ENCODE results near the gene NSMCE1. TPM values are rescaled to one million over a fixed set of nuclear protein-coding genes. Genes with fewer than 3 reads are reported as not detected.
"Not testable (repeated sequence)": the region's sequence is repeated elsewhere in the genome, so short reads cannot be mapped to it uniquely, and the experiment has no call there.

The NSMCE1 gene
- polyA plus RNA-seq, 1 donor: 46.8 TPM

DNA sequence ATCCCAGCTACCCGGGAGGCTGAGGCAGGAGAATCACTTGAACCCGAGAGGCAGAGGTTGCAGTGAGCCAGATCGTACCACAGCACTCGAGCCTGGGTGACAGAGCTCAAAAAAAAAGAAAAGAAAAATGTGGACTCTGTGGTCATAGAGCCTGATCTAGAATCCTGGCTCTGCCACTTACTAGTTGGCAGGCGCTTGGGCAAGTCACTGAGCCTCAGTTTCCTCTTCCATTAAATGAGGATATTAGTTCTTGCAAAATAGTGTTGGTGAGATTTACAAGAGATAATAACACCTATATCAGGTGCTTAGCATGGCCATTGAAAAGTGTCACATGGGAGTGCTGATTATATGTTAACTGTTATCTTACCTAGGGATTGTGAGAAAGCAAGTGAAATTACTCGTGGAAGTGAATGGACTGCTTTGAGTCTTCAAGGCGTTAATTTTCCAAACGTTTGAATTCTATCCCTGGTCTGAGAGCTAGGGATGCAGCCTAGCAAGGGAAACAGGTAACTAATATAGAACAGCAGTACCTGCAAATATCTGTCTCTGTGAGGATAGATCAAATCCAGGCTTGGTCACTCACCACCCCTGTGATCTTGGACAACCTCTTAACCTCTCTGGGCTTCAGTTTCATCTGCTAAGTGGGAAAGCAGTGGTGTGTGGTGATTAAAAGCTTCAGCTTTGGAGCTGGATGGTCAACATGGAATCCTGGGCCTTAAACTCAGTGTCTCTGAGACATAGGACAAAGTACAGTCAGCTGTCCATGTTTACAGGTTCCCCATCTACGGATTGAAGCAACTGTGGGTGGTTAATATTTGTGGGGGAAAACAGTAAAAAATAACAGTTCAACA is 953 bp upstream of the NSMCE1 start:
- DNase-seq: no peak

- no peak for DNase-seq
Measured at GRCh38 chr16:27267037-27267677, 1.4 kb downstream of the NSMCE1 start.

- no peak for DNase-seq
Measured at GRCh38 chr16:27265982-27266381, 2.6 kb downstream of the NSMCE1 start.

GRCh38 chr16:27264151-27264550 is 4.4 kb downstream of the NSMCE1 start:
- no peak for DNase-seq

DNA sequence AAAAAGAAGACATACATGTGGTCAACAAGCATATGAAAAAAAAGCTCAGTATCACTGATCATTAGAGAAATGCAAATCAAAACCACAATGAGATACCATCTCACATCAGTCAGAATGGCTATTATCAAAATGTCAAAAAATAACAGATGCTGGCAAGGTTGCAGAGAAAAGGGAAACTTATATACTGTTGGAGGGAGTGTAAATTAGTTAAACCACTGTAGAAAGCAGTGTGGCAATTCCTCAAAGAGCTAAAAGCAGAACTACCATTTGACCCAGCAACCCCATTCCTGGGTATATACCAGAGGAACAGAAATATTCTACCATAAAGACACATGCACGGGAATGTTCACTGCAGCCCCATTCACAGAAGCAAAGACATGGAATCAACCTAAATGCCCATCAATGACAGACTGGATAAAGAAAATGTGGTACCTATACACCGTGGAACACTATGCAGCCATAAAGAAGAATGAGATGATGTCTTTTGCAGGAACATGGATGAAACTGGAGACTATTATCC is 5.6 kb downstream of the NSMCE1 start:
- not testable (repeated sequence) for DNase-seq

GRCh38 chr16:27259710-27260109 is 8.9 kb downstream of the NSMCE1 start:
- no peak for DNase-seq

- no peak for DNase-seq
Measured at GRCh38 chr16:27258241-27258734, 10.3 kb downstream of the NSMCE1 start.

- no peak for DNase-seq
Measured at GRCh38 chr16:27257271-27257670, 11.3 kb downstream of the NSMCE1 start.

DNA sequence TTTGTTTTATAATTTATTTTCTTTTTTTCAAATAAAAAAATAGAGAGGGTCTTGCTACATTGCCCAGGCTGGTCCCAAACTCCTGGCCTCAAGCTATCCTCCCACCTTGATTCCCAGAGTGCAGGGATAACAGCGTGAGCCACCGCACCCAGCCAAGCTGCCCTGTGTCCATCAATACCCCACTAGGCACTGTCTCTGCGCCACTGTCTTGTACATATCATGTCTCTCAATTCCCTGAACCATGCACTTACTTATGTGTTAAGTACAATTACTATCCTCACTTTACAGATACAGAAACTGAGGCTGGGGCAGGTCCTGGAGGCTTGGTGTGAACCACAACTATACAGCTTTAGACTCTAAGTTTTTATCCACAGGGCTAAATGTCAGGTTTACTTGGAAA is 11.7 kb downstream of the NSMCE1 start:
- DNase-seq: no peak

GRCh38 chr16:27254262-27254811 is 14.2 kb downstream of the NSMCE1 start:
- DNase-seq: no peak

DNA sequence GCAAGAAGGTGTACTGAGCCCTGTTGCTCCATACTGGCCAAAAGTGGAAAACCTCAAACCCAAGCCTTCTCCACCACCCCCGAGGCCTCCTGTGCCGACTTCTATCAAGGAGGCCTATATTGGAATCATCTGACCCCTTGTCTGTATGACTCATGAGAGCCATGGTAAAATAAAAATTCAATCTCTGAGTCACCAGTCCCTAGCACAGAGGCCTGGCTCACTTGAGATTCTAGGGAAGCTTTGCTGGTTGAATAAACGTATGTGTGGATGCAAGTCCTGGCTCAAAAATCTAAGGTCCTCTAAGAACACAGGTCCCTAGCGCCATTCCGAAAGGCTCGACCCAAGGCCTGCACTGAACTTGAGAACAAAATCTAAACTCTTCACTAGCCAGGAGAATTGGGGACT is 15.0 kb downstream of the NSMCE1 start:
- no peak for DNase-seq

DNA sequence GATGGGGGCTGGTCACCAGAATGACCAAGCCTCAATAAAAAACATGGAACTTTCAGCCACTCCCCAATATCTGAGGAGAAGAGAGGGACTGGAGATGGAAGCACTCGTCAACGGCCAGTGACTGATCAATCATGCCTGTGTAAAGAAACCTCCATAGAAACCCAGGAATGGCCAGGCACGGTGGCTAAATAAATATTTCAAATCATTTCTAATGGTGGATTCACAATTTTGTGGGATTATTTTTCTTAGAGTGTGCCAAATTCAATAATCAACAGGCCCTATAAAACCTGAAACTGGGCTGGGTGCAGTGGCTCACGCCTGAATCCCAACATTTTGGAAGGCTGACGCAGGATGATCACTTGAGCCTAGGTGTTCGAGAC is 16.4 kb downstream of the NSMCE1 start:
- no peak for DNase-seq

DNA sequence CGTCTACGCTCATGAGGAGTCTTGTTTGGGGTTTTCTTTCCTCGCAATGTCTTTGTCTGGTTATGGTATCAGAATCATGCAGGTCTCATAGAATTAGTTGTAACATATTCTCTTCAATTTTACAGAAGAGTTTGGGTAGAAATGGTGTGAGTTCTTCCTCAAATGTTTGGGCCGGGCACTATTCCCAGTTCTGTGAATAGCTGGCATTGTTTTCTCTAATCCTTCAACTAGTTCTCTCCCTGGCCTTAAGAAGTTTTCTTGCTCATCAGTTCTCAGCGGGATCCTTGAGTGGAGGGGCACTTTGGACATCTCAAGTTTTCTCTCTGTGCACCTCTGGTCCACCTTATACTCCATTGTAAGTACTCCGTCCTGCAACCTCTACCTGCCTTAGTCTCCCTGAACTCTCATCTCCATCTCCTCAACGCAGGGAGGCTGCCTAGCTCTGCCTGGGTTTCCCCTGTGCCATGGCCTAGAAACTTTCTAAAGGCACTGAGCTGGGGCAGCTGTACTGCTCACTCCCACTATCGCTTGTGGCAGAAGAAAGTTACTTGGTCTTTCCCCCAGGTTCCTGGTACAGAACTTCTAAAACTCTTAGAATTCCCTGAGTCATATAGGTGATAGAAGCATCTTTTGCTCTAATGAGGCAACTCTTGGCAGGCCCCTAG is 16.9 kb downstream of the NSMCE1 start:
- DNase-seq: no peak

DNA sequence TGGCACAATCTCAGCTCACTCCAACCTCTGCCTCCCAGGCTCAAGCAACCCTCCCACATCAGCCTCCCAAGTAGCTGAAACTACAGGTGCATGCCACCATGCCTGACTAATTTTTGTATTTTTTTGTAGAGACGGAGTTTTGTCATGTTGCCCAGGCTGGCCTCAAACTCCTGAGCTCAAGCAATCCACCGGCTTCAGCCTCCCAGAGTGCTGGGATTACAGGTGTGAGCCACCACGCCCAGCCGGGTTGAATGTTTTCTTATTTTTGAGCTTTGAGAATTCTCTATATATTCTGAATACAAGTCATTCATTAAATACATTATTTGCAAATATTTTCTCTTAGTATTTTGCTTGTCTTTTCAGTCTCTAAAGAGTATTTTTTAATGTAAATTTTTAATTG is 19.7 kb downstream of the NSMCE1 start:
- not testable (repeated sequence) for DNase-seq

DNA sequence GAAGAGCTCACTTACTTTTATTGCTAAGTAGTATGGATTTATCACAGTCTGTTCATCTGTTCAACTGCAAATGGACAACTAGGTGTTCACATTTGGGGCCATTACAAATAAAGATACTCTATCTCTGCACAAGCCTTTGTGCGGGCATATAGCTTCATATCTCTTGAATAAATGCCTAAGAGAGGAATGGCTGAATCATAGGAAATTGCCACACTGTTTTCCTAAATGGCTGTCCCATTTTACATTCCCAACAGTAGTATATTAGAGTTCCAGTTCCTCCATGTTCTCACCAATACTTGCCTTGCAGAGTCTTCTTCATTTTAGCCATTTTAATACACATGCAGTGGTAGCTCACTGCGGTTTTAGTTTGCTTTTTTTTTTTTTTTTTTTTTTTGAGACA is 20.5 kb downstream of the NSMCE1 start:
- no peak for DNase-seq

DNA sequence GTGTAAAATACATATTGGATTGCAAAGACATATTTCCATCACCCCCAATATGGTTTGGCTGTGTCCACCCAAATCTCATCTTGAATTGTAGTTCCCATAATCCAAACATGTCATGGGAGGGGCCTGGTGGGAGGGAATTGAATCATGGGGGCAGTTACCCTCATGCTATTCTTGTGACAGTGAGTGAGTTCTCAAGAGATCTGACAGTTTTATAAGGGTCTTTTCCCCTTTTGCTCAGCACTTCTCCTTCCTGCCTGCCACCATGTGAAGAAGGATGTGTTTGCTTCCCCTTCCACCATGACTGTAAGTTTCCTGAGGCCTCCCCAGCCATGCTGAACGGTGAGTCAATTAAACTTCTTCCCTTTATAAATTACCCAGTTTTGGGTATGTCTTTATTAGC is 21.5 kb downstream of the NSMCE1 start:
- DNase-seq: not testable (repeated sequence)

GRCh38 chr16:27246439-27246838 is 22.1 kb downstream of the NSMCE1 start:
- DNase-seq: no peak

DNA sequence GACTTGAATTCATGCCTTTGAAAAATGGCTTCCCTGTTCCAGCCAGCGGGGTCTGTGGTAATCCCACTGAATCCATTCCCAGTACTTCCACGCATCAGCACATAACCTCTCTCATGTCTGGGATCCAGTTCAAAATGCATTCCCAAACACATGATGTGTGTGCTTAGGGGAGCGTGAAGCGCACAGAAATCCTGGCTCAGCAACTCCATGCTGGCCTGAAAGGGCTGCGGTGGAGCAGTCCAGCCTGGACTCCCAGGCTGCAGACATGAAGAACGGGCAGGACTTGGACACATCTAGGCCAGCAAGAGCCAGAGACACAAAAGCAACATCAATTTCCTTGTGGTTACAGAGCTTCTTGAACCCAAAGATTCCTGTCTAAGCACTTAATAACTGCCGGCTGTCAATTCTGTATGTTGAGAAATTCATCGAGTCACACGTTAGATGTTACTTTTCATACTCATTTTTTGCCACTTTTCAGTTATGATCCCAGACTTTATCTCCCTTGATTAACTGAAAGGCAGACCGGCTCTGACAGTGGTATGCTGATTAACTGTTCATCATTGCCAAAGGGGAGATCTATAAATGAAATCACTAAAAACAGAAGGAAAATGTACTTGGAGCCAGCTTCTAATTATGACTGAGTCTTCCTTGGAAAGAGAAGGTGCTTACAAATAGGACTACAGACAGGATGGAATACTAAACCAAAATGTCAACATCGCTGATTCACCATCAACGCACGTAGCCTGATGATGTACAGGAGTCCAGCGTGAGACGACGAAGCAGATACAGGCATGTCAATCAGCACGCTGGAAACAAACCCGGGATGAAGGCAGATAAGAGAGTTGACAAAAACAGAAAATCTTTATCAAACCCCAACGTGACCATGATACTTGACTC is 23.0 kb downstream of the NSMCE1 start:
- DNase-seq: peak; percentile 91

DNA sequence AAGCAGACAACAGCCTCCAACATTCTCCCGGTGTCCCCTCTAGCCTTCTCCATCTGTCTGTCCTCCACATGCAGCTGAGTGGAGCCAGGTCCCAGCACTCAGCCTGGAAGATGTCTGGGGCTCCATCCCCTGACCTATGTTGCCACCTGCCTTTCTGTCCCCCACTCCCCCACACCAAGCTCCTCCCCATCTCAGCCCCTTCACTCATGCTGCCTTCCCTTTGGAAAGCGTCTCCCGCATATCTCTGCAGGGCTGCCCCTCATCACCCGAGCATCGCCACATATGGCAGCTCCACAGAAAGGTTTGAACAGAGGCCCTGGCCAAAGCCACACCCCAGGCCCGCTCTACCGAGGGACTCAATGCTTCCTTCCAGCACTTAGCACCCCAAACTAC is 24.2 kb downstream of the NSMCE1 start:
- DNase-seq: no peak

GRCh38 chr16:27243725-27244362 is 24.7 kb downstream of the NSMCE1 start:
- no peak for DNase-seq

GRCh38 chr16:27242868-27243590 is 25.5 kb downstream of the NSMCE1 start:
- DNase-seq: no peak

Data from hindlimb muscle (tissue), 1 donor.